ENCODE data around the gene SIN3A. TPM values are rescaled to one million over a fixed set of nuclear protein-coding genes. Genes with fewer than 3 reads are reported as not detected.

SIN3A gene
- total RNA-seq, 2 experiments from 2014 or later, result 113 to 119 TPM

- POLR2A ChIA-PET, result no interaction called here
- no peaks in the 10 kb centered on the region for H3K4me1 Mint-ChIP-seq
- no peak overlapping the region for H3K27ac Mint-ChIP-seq
These were observed 124.5 kb downstream of the SIN3A start for GRCh38 chr15:75327005-75327404.

GRCh38 chr15:75325922-75326321 lies 125.6 kb downstream of the SIN3A start:
- no peaks in the 10 kb centered on the region for H3K9me3 Mint-ChIP-seq
- no peaks in the 10 kb centered on the region for H3K36me3 Mint-ChIP-seq
- H3K4me3 Mint-ChIP-seq, result no peak overlapping the region
- no peak overlapping the region for H3K27ac Mint-ChIP-seq
- DNase-seq (no peak), ATAC-seq (ENCODE audit: low read depth) (no peak)
- H3K4me1 Mint-ChIP-seq, result no peaks in the 10 kb centered on the region
- POLR2A ChIA-PET, result no interaction called here
- peaks cover 5% of the 10 kb centered on the region for H3K27me3 Mint-ChIP-seq

More at GRCh38 chr15:75327005-75327404, 124.5 kb downstream of the SIN3A start:
- no peak for ATAC-seq (ENCODE audit: low read depth)
- Mint-ChIP-seq H3K36me3 (no peaks in the 10 kb centered on the region), H3K9me3 (no peaks in the 10 kb centered on the region), H3K4me3 (no peak overlapping the region), H3K27me3 (peaks cover 3% of the 10 kb centered on the region)
- no peak for DNase-seq

- Mint-ChIP-seq H3K9me3 (no peaks in the 10 kb centered on the region), H3K36me3 (no peaks in the 10 kb centered on the region), H3K4me1 (no peaks in the 10 kb centered on the region), H3K4me3 (no peak overlapping the region), H3K27me3 (peaks cover 14% of the 10 kb centered on the region), H3K27ac (no peak overlapping the region)
- POLR2A ChIA-PET, result no interaction called here
- no peak for ATAC-seq (ENCODE audit: low read depth)
- DNase-seq, result no peak
These were observed 129.8 kb downstream of the SIN3A start for GRCh38 chr15:75321711-75322110.

Small RNA genes within 50 kb of the gene (microRNA-seq; reads per million reads assigned to microRNA genes)
- not detected for gene MIR631

Other genes with a start within 250 kb of the SIN3A start
- 10 to 100 TPM; 45.6 to 45.9 TPM for gene C15orf39, start 249.8 kb downstream of the SIN3A start, total RNA-seq
- gene GOLGA6C, start 193.4 kb downstream of the SIN3A start, total RNA-seq, result not detected
- not detected for gene GOLGA6D, start 168.9 kb downstream of the SIN3A start, total RNA-seq
- 10 to 100 TPM; 78.2 to 79.3 TPM for gene COMMD4, start 115.6 kb downstream of the SIN3A start, total RNA-seq
- gene NEIL1, start 104.7 kb downstream of the SIN3A start, total RNA-seq, result 1 to 10 TPM; 8.6 to 9.8 TPM
- gene MAN2C1, start 83.1 kb downstream of the SIN3A start, total RNA-seq, result 100 to 1,000 TPM; 232 to 235 TPM
- gene PTPN9, start 127.6 kb upstream of the SIN3A start, total RNA-seq, result 10 to 100 TPM; 35.8 to 37.5 TPM
- gene SNUPN, start 174.0 kb upstream of the SIN3A start, total RNA-seq, result 10 to 100 TPM; 27.1 to 30.4 TPM
- gene IMP3, start 188.5 kb upstream of the SIN3A start, total RNA-seq, result 10 to 100 TPM; 85.3 to 87.1 TPM
- gene SNX33, start 196.2 kb upstream of the SIN3A start, total RNA-seq, result 1 to 10 TPM; 2.1 to 2.6 TPM